ENCODE data around the gene DMKN. TPM values are rescaled to one million over a fixed set of nuclear protein-coding genes. Genes with fewer than 3 reads are reported as not detected.

The DMKN gene
- total and polyA plus RNA-seq, 9 of the 15 experiments (the other 6 are each of a cell fraction or from before 2014, with no cell fraction given) = 0.36 to 0.53 TPM; not detected in 7

DNA sequence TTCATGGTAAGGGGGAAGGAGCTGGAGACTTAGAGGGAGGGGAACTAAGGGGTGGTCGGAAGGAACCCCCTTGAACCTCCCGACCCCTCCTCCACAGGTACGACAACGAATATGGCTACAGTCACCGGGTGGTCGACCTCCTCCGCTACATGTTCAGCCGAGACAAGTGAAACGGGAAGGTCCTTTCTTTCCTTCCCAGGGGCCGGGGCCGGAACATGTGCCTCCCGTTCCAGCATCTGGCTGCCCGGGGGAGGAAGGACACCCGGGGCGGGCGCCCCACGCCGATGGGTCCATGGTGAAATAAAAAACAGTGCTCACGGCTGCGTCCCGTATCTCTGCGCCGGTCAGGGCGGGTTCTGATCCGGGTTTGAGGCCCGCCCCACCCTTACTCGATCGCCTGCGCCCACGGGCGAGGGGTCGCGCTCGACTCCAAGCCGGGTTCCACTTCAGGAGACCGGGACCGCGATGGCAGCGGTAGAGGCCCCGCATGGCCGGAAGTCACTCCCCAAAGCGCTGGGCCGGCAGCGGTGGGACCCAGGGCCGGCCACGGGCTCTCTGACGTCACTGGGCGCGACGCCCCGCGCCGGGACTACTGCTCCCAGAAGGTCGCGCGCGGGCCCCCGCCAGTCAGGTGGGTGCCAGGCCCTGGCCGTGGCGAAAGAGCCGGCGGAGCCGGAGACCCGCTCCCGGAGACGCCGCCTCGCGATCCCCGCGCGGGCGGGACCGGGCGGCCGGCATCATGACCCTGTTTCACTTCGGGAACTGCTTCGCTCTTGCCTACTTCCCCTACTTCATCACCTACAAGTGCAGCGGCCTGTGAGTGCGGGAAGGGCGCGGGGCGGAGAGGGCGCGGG, 31.8 kb upstream of the DMKN start, which contains the start of gene TMEM147:
TSS of gene TMEM147 (plus strand) at position 626 of the 854 bp plus-strand sequence. CDS start at position 740, 114 bp downstream.
- ChIA-PET CTCF (ENCODE audit: low intra/inter-chr PET ratio) (interaction anchor here (0.6 to 1.5 kb wide), 2 partner anchors 97 to 171 kb away, joined by 3 to 4 read pairs; no protein-coding TSS in a partner anchor), POLR2A (no interaction called here)
- Histone ChIP-seq H3K4me3 (peak within 1 kb of the TSS; percentile 96), H3K27ac (ENCODE audit: extremely low read depth, low read depth, low read length) (peak within 1 kb of the TSS; percentile 90), H3K36me3 (ENCODE audit: control insufficient read depth, insufficient read depth, low read length) (peaks cover 57% of the 10 kb centered on the region; the same call in 2 of the 3 replicates), H4K20me1 (replicated peaks; ENCODE audit: control insufficient read depth, insufficient read depth, low read length) (peaks cover 9% of the 10 kb centered on the region), H3K9me3 (replicated peaks; ENCODE audit: control insufficient read depth, insufficient read depth, low read depth, low read length) (no peaks in the 10 kb centered on the region), H2AFZ (ENCODE audit: low read depth, low read length) (peak within 1 kb of the TSS; percentile 97), H3K4me2 (ENCODE audit: insufficient read depth, low read length) (peak within 1 kb of the TSS; percentile 100), H3K79me2 (ENCODE audit: control insufficient read depth, insufficient read depth, low read length) (peaks cover 36% of the 10 kb centered on the region), H3K27me3 (ENCODE audit: control insufficient read depth in 2 of 2, insufficient read depth in 2 of 2, low read length in 2 of 2) (no peaks in the 10 kb centered on the region), H3K4me1 (replicated peaks in 1 of 2; ENCODE audit: control insufficient read depth in 2 of 2, insufficient read depth in 2 of 2, low read length in 2 of 2) (peaks cover 16 to 39% of the 10 kb centered on the region in 2 experiments; a peak in 4 of 5 replicates), H3K9ac (ENCODE audit: insufficient read depth in 1 of 2, low read depth in 2 of 2, low read length in 2 of 2) (peak within 1 kb of the TSS; percentile 93), H3K9me1 (ENCODE audit: control insufficient read depth, insufficient read depth, low read length) (peaks cover 13% of the 10 kb centered on the region)
- TSS peak; percentile 71 for BruUV-seq (replicated peaks)
- WGBS (ENCODE audit: insufficient coverage, low coverage, missing lambda C conversion rate) = 1% methylated on average over 55 of the region's 85 CpGs
- in situ Hi-C loops (cut with MboI) (no loop called here), intact Hi-C loops (cut with micrococcal nuclease) (no loop called here)
- ATAC-seq (peak; percentile 97), FAIRE-seq (peak; percentile 81), DNase-seq (ENCODE audit: extremely low read depth in 1 of 4, low spot score in 3 of 4) (peak; percentile 94 to 97 (median 96))
- TF ChIP-seq MXI1 (IDR thresholded peaks at IDR 0.05; ENCODE audit: low read depth, low read length) = peak; percentile 62
- TF ChIP-seq RBM14 (IDR thresholded peaks at IDR 0.05; ENCODE audit: borderline replicate concordance, insufficient read depth, low read depth, low read length) = no peak
- TF ChIP-seq MIER1 (IDR thresholded peaks at IDR 0.05; ENCODE audit: low read depth) = peak; percentile 40; the same call in 1 of the 2 replicates
- peak in 1 of 2 experiments; percentile 58; a peak in 1 of 4 replicates for TF ChIP-seq TBL1XR1 (IDR thresholded peaks at IDR 0.05; ENCODE audit: low read length in 2 of 2)
- TF ChIP-seq ZKSCAN1 (IDR thresholded peaks at IDR 0.05; ENCODE audit: low read depth, low read length) = peak; percentile 51
- peak; percentile 80 for TF ChIP-seq TAF1 (IDR thresholded peaks at IDR 0.05; ENCODE audit: control insufficient read depth, extremely low read depth, insufficient read depth, low read length, severe bottlenecking)
- TF ChIP-seq HNRNPL (IDR thresholded peaks at IDR 0.05; ENCODE audit: low read depth, low read length) = peak; percentile 67; the same call in 1 of the 2 replicates
- no peak for TF ChIP-seq ZNF175 (CRISPR knock-in tag; IDR thresholded peaks at IDR 0.05; ENCODE audit: low read depth)
- peak; percentile 61 for TF ChIP-seq POLR2B (IDR thresholded peaks at IDR 0.05; ENCODE audit: low read depth, partially characterized antibody)
- peak; percentile 71 for TF ChIP-seq JUND (IDR thresholded peaks at IDR 0.05; ENCODE audit: borderline replicate concordance, low read depth, low read length)
- no peak; the same call in 2 of the 3 replicates for TF ChIP-seq JUND (tag; IDR thresholded peaks at IDR 0.05; ENCODE audit: borderline replicate concordance, low read depth, low read length)
- no peak for TF ChIP-seq BRD9 (IDR thresholded peaks at IDR 0.05; ENCODE audit: low read depth, partially characterized antibody)
- TF ChIP-seq TEAD1 (CRISPR knock-in tag; IDR thresholded peaks at IDR 0.05) = 0 out of 4 replicates have a peak, but pooled peaks of 1 of the 2 experiments have one; percentile 53
- TF ChIP-seq SMAD4 (CRISPR knock-in tag; conservative IDR thresholded peaks at IDR 0.05) = peak; percentile 47; the same call in 1 of the 2 replicates
- TF ChIP-seq MTA3 (IDR thresholded peaks at IDR 0.05; ENCODE audit: borderline replicate concordance) = 0 out of 2 replicates have a peak, but pooled peaks have one; percentile 79
- TF ChIP-seq KDM4B (IDR thresholded peaks at IDR 0.05; ENCODE audit: borderline replicate concordance in 2 of 2, low read depth in 1 of 2) = peak in 1 of 2 experiments; percentile 38; a peak in 1 of 4 replicates
- no peak for TF ChIP-seq ZNF224 (CRISPR knock-in tag; IDR thresholded peaks at IDR 0.05)
- TF ChIP-seq ZBTB17 (CRISPR knock-in tag; IDR thresholded peaks at IDR 0.05) = peak; percentile 48; the same call in 1 of the 2 replicates
- 0 out of 2 replicates have a peak, but pooled peaks have one; percentile 11 for TF ChIP-seq BCOR (IDR thresholded peaks at IDR 0.05)
- TF ChIP-seq, protein P1, sequence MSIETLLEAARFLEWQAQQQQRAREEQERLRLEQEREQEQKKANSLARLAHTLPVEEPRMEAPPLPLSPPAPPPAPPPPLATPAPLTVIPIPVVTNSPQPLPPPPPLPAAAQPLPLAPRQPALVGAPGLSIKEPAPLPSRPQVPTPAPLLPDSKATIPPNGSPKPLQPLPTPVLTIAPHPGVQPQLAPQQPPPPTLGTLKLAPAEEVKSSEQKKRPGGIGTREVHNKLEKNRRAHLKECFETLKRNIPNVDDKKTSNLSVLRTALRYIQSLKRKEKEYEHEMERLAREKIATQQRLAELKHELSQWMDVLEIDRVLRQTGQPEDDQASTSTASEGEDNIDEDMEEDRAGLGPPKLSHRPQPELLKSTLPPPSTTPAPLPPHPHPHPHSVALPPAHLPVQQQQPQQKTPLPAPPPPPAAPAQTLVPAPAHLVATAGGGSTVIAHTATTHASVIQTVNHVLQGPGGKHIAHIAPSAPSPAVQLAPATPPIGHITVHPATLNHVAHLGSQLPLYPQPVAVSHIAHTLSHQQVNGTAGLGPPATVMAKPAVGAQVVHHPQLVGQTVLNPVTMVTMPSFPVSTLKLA (conservative IDR thresholded peaks at IDR 0.05) = peak in 1 of 2 experiments; percentile 95
